GM15510 (cell line): ENCODE measurements around the gene KLF6.

Source experiments
- POLR2A ChIP-seq: IDR thresholded peaks from 3 replicates; pipeline ENCODE4 v1.6.1; 2011; ENCODE audit warnings: borderline replicate concordance; ENCODE audit not compliant: insufficient read length; ENCODE audit errors: extremely low read depth

The KLF6 gene

GRCh38 chr10:3760083-3760482, 24.9 kb downstream of the KLF6 start:
- no peak for TF ChIP-seq POLR2A

- no peak for TF ChIP-seq POLR2A
These were observed 25.6 kb downstream of the KLF6 start for GRCh38 chr10:3759397-3759796.

GRCh38 chr10:3758491-3758970, 26.5 kb downstream of the KLF6 start:
- no peak for TF ChIP-seq POLR2A

- no peak for TF ChIP-seq POLR2A
These were observed 27.1 kb downstream of the KLF6 start for GRCh38 chr10:3757638-3758490.

- no peak for TF ChIP-seq POLR2A
These were observed 27.8 kb downstream of the KLF6 start for GRCh38 chr10:3757250-3757637.

GRCh38 chr10:3756360-3756740, 28.7 kb downstream of the KLF6 start:
- no peak for TF ChIP-seq POLR2A

GRCh38 chr10:3755440-3756359, 29.3 kb downstream of the KLF6 start:
- TF ChIP-seq POLR2A: no peak

- no peak for TF ChIP-seq POLR2A
These were observed 30.1 kb downstream of the KLF6 start for GRCh38 chr10:3754727-3755439.

GRCh38 chr10:3750854-3751253, 34.2 kb downstream of the KLF6 start:
- no peak for TF ChIP-seq POLR2A

- no peak for TF ChIP-seq POLR2A
These were observed 34.8 kb downstream of the KLF6 start for GRCh38 chr10:3750006-3750816.

GRCh38 chr10:3749600-3749999, 35.4 kb downstream of the KLF6 start:
- no peak for TF ChIP-seq POLR2A

- no peak for TF ChIP-seq POLR2A
These were observed 36.0 kb downstream of the KLF6 start for GRCh38 chr10:3749011-3749410.

GRCh38 chr10:3748484-3748883, 36.5 kb downstream of the KLF6 start:
- no peak for TF ChIP-seq POLR2A

- TF ChIP-seq POLR2A: no peak
These were observed 37.0 kb downstream of the KLF6 start for GRCh38 chr10:3747984-3748383.
